Stimulated activated naive B cell treated with anti-CD40 and anti-IgM and Interleukin-4, amounts not matched to agents 10 μg/mL and 1 μg/mL and 100 μg/mL, for 72 hours (primary cell): ENCODE data around the gene CFL1.
A peak's percentile ranks its signal among the peaks of the same experiment; 100 is the strongest.

Experiments
- ATAC-seq, 2 donors: fragments of 150-1000 bp; cut with Tn5 transposase; replicated peaks; 2 replicates each; pipeline ENCODE4 v1.10.0; 2021; ENCODE audit warnings: moderate library complexity in 1 of 2
- DNase-seq: peaks from one replicate; pipeline ENCODE4 v3.0.0; 2021
- H3K27ac Mint-ChIP-seq: one replicate; pipeline ENCODE4 v1.8.0; 2022; ENCODE audit warnings: mild to moderate bottlenecking, mixed read lengths
- H3K27me3 Mint-ChIP-seq, 2 donors: one replicate each; pipeline ENCODE4 v1.8.0; 2022; ENCODE audit warnings: mixed read lengths in 2 of 2
- H3K36me3 Mint-ChIP-seq, 2 donors: one replicate each; pipeline ENCODE4 v1.8.0; 2022; ENCODE audit warnings: mixed read lengths in 2 of 2, mild to moderate bottlenecking in 1 of 2
- H3K4me1 Mint-ChIP-seq, 2 donors: one replicate each; pipeline ENCODE4 v1.8.0; 2022; ENCODE audit warnings: mixed read lengths in 2 of 2, mild to moderate bottlenecking in 1 of 2
- H3K4me3 Mint-ChIP-seq, 2 donors: one replicate each; pipeline ENCODE4 v1.8.0; 2022; ENCODE audit warnings: mild to moderate bottlenecking in 2 of 2, mixed read lengths in 2 of 2, moderate library complexity in 1 of 2
- H3K9me3 Mint-ChIP-seq, 2 donors: one replicate each; pipeline ENCODE4 v1.8.0; 2022; ENCODE audit warnings: mixed read lengths in 2 of 2, mild to moderate bottlenecking in 1 of 2

The CFL1 gene

GRCh38 chr11:65860278-65861164 lies 2.5 kb upstream of the CFL1 start, which contains the start of gene MUS81:
Gene MUS81, plus strand, starts transcription at chr11:65860433. Its CDS starts 321 bp downstream, at chr11:65860754.
- Mint-ChIP-seq H3K36me3 (peaks cover 53 to 54% of the 10 kb centered on the region in 2 donors), H3K9me3 (no peaks in the 10 kb centered on the region), H3K27me3 (no peaks in the 10 kb centered on the region), H3K4me1 (peaks cover 32 to 57% of the 10 kb centered on the region in 2 donors), H3K27ac (peak within 1 kb of the TSS; percentile 99), H3K4me3 (peak within 1 kb of the TSS; percentile 97)
- peak; percentile 96 for DNase-seq
- ATAC-seq, result peak; percentile 48 to 49

DNA sequence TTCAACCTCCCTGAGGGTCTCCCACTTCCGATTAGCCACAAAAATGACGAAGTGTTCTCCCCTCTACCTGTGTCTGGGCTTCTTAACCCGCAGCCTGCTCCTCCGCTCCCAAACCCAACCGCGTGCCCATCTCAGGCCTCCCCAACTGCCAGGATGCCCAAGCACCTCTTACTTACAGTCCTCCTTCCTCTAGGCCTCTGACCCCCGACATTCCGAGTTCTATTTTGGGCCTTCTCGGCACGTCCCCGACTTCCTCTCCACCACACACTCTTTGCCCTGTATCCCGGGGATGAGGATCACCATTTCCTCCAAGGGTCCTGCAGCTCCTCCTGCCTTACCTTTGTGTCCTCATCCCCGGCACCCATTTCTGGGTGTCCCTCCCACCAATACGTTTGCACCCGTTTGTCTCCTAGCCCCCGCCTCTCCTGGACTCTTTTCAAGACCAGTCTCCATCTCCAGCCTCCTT lies 1.9 kb upstream of the CFL1 start:
- Mint-ChIP-seq H3K27me3 (no peaks in the 10 kb centered on the region), H3K9me3 (no peaks in the 10 kb centered on the region), H3K36me3 (peaks cover 52 to 53% of the 10 kb centered on the region in 2 donors), H3K27ac (peak overlapping the region; percentile 99), H3K4me3 (peak overlapping the region; percentile 97), H3K4me1 (peaks cover 31 to 63% of the 10 kb centered on the region in 2 donors)
- DNase-seq, result no peak
- peak in 1 of 2 donors; percentile 1 for ATAC-seq

DNA sequence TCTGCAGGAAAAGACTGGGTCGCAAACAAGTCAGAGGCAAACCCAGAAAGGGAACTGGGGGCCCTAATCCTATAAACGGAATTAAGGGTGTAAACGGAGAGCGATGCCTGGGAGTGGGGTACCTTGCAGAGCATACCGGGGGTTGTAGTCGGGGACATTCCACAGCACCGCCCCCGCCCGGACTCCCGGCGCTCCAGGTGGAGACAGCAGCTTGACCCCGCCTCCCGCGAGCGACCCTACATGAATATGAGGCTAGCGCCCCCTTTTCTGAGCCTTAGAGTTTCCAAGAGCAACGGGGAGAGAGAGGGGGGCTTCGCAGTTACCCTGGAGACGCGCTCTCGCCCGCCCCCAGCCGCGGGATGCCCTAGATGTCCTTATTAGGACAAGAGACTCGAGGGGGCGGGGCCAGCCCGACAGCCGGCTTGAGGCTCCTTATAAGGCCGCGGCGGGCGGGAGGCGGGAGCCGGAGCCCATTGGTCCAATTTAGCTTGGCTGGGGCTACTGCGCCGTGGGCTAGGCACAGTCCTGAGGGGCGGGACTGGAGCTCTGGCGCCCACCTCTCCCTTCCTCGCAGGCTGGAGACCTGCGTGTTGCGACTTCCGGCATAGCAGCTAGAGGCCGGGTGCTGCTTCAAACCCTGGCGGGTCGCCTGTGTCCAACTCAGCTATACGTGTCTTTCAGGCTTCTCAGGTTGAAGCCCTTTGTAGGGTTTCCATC lies 1.3 kb upstream of the CFL1 start:
- peak; percentile 66 to 71 for ATAC-seq
- peak overlapping the region; percentile 99 for H3K27ac Mint-ChIP-seq
- H3K36me3 Mint-ChIP-seq, result peaks cover 56 to 58% of the 10 kb centered on the region in 2 donors
- no peaks in the 10 kb centered on the region for H3K9me3 Mint-ChIP-seq
- H3K27me3 Mint-ChIP-seq, result no peaks in the 10 kb centered on the region
- H3K4me3 Mint-ChIP-seq, result peak overlapping the region; percentile 97
- peak; percentile 98 for DNase-seq
- H3K4me1 Mint-ChIP-seq, result peaks cover 36 to 69% of the 10 kb centered on the region in 2 donors

GRCh38 chr11:65858681-65859087 lies 704 bp upstream of the CFL1 start:
- Mint-ChIP-seq H3K4me1 (peaks cover 37 to 75% of the 10 kb centered on the region in 2 donors), H3K36me3 (peaks cover 57 to 59% of the 10 kb centered on the region in 2 donors), H3K4me3 (peak overlapping the region; percentile 97), H3K27ac (peak overlapping the region; percentile 99), H3K9me3 (no peaks in the 10 kb centered on the region), H3K27me3 (no peaks in the 10 kb centered on the region)
- DNase-seq (no peak), ATAC-seq (no peak)

DNA sequence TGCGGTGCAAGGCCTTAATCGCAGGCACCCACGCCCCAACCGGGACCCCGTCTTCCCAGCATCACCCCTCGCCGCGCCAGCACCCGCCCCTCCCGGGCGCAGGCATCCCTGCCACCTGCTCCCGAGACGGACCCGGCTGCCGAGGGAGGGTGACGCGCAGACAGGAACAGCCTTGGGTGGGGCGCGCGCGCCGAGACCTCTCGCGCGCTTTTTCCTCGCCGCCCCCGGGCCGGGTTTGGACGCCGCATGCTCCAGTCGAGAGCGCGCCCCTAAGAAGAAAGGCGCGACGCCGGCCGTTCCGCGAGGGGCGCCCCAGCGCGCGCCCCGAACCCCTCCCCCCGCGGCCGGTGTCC lies 504 bp downstream of the CFL1 start:
- ATAC-seq, result peak in 1 of 2 donors; percentile 0
- Mint-ChIP-seq H3K27me3 (no peaks in the 10 kb centered on the region), H3K4me3 (peak overlapping the region; percentile 91 to 97), H3K4me1 (peaks cover 34 to 70% of the 10 kb centered on the region in 2 donors), H3K27ac (peak overlapping the region; percentile 95), H3K36me3 (peaks cover 53 to 55% of the 10 kb centered on the region in 2 donors), H3K9me3 (no peaks in the 10 kb centered on the region)
- peak; percentile 42 for DNase-seq

DNA sequence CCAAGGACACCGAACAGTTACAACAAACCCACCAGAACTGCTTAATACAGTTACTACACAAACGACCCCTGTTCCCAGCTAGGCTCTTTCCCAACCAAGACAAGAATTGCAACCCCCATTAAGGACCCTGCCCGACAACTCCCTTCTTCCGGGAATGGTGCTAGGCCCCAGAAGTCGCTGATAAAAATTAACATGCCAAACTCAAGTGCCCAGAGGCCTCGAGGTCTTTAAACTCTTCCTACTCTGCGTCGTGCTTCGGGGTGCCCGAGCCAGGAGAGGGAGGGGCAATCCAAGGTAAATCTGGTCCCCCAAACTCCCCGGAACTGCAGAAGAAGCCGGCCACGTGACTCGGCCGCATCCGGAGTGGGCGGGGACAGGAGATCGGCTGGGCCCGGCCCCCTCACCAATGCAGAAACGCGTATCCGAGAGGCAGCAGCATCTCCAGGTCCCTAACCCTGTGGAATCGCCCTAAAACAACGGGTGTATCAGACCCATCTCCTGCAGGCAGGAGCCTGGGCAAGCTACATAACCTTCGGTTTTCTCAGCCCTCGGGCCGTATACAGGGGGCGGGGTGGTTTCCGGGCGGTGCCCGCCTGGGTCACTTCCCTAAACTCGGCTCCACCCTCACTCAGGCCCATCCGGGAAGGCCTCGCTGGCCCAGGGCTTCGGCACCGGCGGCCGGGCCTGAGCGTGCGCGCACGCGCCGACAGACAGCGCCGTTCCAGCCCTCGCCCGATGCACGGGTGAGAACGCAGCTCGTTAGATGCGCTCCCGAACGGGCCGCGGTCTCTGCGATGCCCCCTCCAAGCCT lies 1.1 kb downstream of the CFL1 start:
- H3K4me3 Mint-ChIP-seq, result peak overlapping the region; percentile 91 to 97
- H3K4me1 Mint-ChIP-seq, result peaks cover 38 to 71% of the 10 kb centered on the region in 2 donors
- H3K9me3 Mint-ChIP-seq, result peaks cover 0 to 4% of the 10 kb centered on the region in 2 donors
- DNase-seq, result peak; percentile 80
- peak overlapping the region; percentile 95 for H3K27ac Mint-ChIP-seq
- H3K36me3 Mint-ChIP-seq, result peaks cover 53 to 58% of the 10 kb centered on the region in 2 donors
- peak; percentile 33 to 43 for ATAC-seq
- H3K27me3 Mint-ChIP-seq, result no peaks in the 10 kb centered on the region

GRCh38 chr11:65855927-65856363 lies 2.0 kb downstream of the CFL1 start:
- H3K27me3 Mint-ChIP-seq, result no peaks in the 10 kb centered on the region
- ATAC-seq, result no peak
- H3K27ac Mint-ChIP-seq, result peak overlapping the region; percentile 95
- H3K4me3 Mint-ChIP-seq, result peak overlapping the region; percentile 91 to 97
- H3K4me1 Mint-ChIP-seq, result peaks cover 35 to 64% of the 10 kb centered on the region in 2 donors
- H3K9me3 Mint-ChIP-seq, result peaks cover 0 to 5% of the 10 kb centered on the region in 2 donors
- peaks cover 56 to 67% of the 10 kb centered on the region in 2 donors for H3K36me3 Mint-ChIP-seq
- DNase-seq, result no peak

GRCh38 chr11:65854852-65855837 lies 2.8 kb downstream of the CFL1 start:
- H3K4me3 Mint-ChIP-seq, result peak overlapping the region; percentile 91 to 97
- H3K4me1 Mint-ChIP-seq, result peaks cover 35 to 61% of the 10 kb centered on the region in 2 donors
- ATAC-seq (no peak), DNase-seq (no peak)
- H3K9me3 Mint-ChIP-seq, result peaks cover 0 to 5% of the 10 kb centered on the region in 2 donors
- H3K36me3 Mint-ChIP-seq, result peaks cover 59 to 71% of the 10 kb centered on the region in 2 donors
- H3K27ac Mint-ChIP-seq, result peak overlapping the region; percentile 59
- H3K27me3 Mint-ChIP-seq, result no peaks in the 10 kb centered on the region

DNA sequence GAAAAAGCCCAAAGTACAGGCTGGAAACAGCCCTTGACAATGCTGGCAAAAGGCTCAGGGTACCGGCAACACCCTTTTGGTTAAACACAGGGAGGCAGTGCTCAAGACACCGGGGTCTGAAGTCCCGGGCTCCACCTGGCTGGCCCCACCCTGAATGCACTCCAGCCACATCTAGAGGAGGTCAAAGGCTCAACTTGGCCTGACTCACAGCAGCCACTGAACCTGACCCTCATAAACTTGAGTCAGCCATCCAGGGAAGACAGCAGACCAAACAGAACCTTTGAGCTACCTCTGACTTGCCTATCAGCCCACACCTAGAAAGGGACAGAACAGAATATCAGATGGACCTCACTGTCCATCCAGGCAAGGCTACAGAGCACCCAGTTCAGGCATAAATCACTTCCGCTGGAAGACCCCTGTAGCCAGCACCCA lies 3.8 kb downstream of the CFL1 start:
- H3K4me3 Mint-ChIP-seq, result peak overlapping the region; percentile 42 to 68
- H3K27me3 Mint-ChIP-seq, result no peaks in the 10 kb centered on the region
- H3K9me3 Mint-ChIP-seq, result peaks cover 0 to 5% of the 10 kb centered on the region in 2 donors
- H3K4me1 Mint-ChIP-seq, result peaks cover 32 to 55% of the 10 kb centered on the region in 2 donors
- peak overlapping the region; percentile 4 for H3K27ac Mint-ChIP-seq
- ATAC-seq (no peak), DNase-seq (no peak)
- peaks cover 58 to 72% of the 10 kb centered on the region in 2 donors for H3K36me3 Mint-ChIP-seq

DNA sequence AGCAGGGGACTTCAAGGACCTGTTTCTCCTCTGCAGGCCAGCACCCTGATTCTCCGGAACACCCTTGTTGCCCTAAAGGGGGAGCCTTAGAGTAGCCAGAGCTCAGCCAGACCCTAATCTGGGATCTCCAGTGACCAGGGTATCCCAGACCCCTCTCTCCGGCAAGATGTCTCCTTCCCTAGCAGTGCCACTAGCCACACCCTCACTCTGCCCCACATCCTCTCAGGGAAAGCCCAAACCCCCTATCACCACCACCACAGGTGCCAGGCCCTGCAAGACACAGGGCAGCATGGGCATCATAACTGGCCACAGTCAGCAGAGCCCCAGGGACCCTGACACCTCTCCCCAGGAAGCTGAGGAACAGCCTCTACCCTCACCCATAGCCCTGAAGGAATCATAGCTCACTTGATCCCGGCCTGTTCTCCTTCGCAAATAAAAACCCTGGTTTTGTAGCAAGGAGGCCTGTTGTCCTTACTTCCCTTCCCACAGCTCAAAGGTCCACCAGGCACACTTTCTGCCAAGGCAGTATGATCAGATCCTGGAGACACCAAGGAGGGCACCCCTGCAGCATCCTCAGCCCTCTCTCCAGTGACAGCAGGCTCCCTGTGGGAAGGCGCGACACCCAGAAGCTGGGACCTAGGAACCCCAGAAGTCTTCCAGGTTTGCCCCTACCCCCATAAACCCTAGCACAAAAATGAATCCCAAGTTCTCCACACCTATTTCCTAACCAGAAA lies 4.6 kb downstream of the CFL1 start:
- DNase-seq, result no peak
- Mint-ChIP-seq H3K36me3 (peaks cover 58 to 72% of the 10 kb centered on the region in 2 donors), H3K4me1 (peaks cover 30 to 53% of the 10 kb centered on the region in 2 donors), H3K4me3 (peak overlapping the region; percentile 9 to 41), H3K27me3 (no peaks in the 10 kb centered on the region), H3K27ac (peak overlapping the region; percentile 4), H3K9me3 (peaks cover 0 to 5% of the 10 kb centered on the region in 2 donors)
- no peak for ATAC-seq

DNA sequence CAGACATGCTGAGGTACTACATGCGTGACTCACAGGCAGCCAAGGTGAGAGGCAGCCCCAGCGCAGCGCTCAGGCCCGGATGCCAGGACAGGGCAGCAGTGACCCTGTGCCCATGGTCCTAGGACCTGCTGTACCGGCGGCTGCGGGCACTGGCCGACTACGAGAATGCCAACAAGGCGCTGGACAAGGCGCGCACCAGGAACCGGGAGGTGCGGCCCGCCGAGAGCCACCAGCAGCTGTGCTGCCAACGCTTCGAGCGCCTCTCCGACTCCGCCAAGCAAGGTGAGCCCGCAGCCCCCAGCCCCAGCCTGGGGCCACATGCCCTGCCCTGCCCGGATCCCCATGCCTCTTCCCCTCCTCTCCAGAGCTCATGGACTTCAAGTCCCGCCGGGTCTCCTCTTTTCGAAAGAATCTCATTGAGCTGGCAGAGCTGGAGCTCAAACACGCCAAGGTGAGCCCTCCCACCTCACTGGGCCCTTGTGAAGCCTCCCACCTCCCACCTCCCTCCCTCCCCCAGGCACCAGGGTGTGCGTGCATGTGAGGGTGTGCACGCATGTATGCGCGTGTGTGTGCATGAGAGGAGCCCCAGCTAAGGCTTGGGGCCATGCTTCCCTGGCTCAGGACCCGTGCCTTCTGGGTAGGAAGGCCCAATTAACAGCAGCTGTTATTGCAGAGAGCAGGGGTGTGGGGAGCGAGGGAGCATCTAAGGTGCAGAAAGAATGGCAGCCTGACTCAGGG lies 5.3 kb downstream of the CFL1 start:
- no peak for DNase-seq
- Mint-ChIP-seq H3K27ac (peak overlapping the region; percentile 4), H3K4me1 (peaks cover 32 to 47% of the 10 kb centered on the region in 2 donors), H3K4me3 (peak overlapping the region in 1 of 2 donors; percentile 41), H3K9me3 (peaks cover 0 to 5% of the 10 kb centered on the region in 2 donors), H3K27me3 (no peaks in the 10 kb centered on the region), H3K36me3 (peaks cover 55 to 68% of the 10 kb centered on the region in 2 donors)
- no peak for ATAC-seq
